Spleen (tissue), 7 donors: Measurements from ENCODE around the gene NSUN3.

Experiments
- POLR2A ChIP-seq, 3 donors: fragments of 450-650 bp; IDR thresholded peaks; one replicate each; pipeline ENCODE4 v1.5.1; 2017; ENCODE audit warnings: antibody characterized with exemption in 3 of 3, mild to moderate bottlenecking in 1 of 3
- TF ChIP-seq, protein P1 (sequence below), 11 experiments: fragments of 200-600 bp in 7 of 11; fragments of 450-650 bp in 4 of 11; sonication (generic) in 4 of 11; IDR thresholded peaks in 8 of 11; conservative IDR thresholded peaks in 3 of 11; 1 replicate in 7 of 11; 2 replicates in 4 of 11; pipeline versions ENCODE4 v1.4.0 to v1.8.0; 2016 to 2021; ENCODE audit warnings: antibody characterized with exemption in 11 of 11, inconsistent platforms in 4 of 11, mild to moderate bottlenecking in 1 of 11
- donor health status: DM: no; HTN: no; CAD: no; lungs with moderate emphysema.
- donor health status: DM: no; HTN: no; CAD: no.
- donor health status: DM: no; HTN: no; CAD: no.

DNA sequence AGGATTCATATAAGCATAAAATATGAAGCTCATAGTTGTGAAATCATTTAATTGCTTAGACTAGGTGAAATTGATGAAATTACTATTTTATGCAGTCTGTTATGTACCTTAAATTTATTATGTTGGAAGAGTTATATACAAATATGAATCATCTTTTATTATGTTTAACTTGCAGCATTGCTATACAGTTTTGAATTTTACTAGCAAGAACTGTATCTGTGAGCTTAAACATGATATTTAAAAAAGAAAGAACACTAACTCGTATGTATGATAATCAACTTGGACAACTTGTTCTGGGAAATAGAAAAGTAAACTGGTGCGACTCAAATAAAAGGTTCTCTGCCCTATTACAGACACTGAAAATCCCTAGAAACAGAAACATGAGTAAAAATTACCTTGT, 36.2 kb upstream of the NSUN3 start:
- TF ChIP-seq, protein P1, sequence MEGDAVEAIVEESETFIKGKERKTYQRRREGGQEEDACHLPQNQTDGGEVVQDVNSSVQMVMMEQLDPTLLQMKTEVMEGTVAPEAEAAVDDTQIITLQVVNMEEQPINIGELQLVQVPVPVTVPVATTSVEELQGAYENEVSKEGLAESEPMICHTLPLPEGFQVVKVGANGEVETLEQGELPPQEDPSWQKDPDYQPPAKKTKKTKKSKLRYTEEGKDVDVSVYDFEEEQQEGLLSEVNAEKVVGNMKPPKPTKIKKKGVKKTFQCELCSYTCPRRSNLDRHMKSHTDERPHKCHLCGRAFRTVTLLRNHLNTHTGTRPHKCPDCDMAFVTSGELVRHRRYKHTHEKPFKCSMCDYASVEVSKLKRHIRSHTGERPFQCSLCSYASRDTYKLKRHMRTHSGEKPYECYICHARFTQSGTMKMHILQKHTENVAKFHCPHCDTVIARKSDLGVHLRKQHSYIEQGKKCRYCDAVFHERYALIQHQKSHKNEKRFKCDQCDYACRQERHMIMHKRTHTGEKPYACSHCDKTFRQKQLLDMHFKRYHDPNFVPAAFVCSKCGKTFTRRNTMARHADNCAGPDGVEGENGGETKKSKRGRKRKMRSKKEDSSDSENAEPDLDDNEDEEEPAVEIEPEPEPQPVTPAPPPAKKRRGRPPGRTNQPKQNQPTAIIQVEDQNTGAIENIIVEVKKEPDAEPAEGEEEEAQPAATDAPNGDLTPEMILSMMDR (IDR thresholded peaks at IDR 0.05 in 8 of 11, conservative IDR thresholded peaks at IDR 0.05 in 3 of 11) = no peak
- no peak for TF ChIP-seq POLR2A (IDR thresholded peaks at IDR 0.05)
